DMS153 treated with DMSO at 0.1 percent for 48 hours (cell line): ENCODE results near the gene RAMP1.
"Not testable (repeated sequence)": the region's sequence is repeated elsewhere in the genome, so short reads cannot be mapped to it uniquely, and the experiment has no call there.

Experiments used
- DNase-seq: peaks from one replicate; lab custom pipeline; 2025; ENCODE audit not compliant: unreplicated experiment; lab: John Stamatoyannopoulos, UW

RAMP1 gene

DNA sequence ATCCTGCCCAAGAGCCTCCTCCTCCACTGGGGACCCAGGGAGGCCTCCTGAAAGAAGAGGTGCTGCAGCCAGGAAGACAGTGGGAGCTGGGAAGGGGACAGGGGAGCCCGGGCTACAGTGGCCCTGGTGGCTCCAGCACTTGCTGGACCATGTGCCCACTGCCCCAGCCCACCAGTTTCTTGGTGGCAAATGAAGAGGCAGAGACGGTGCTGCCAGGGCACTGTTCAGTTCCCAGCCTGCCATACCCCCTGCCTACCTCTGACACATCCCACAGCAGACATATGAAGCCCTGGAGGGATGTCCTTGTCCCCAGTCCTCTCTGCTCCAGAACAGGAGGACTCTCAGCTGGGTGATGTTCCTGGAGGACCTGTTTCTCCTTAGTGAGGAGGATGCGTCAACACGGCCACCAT, 3.7 kb downstream of the RAMP1 start:
- no peak for DNase-seq

DNA sequence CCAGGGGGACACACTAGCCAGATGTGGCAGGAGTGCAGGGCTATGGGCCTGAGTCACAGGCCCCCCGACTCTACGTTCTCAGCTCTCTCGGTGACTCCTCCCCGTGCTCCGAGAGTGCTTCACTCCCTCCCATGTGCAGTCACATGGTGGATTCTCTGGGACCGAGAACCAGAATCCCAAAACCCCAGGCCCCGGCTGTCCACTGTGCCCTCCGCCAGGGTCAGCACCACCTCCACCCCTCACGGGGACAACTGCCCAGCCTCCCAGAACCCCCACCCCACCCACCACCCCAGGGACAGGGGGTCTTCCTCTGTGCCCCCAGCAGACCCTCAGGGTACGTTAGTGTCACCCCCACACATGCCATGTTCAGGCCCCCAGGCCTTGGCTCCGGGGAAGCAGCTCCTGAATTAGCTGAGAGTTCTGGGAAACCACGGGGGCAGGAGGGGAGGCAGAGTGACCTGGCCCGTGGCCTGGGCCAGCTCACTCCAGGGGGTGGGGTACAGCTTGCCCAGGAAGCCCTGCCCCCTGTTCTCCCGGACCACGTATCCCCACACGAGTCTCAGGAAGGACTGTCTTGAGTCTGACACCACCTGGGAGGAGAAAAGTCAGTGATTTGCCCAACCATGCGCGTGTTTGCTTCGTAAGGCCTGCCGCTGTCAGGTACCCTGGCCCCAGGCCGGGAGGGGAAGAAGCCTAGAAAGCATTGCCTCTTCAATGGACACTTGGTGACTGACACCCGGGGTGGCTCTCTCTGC, 4.4 kb downstream of the RAMP1 start:
- DNase-seq: no peak

DNA sequence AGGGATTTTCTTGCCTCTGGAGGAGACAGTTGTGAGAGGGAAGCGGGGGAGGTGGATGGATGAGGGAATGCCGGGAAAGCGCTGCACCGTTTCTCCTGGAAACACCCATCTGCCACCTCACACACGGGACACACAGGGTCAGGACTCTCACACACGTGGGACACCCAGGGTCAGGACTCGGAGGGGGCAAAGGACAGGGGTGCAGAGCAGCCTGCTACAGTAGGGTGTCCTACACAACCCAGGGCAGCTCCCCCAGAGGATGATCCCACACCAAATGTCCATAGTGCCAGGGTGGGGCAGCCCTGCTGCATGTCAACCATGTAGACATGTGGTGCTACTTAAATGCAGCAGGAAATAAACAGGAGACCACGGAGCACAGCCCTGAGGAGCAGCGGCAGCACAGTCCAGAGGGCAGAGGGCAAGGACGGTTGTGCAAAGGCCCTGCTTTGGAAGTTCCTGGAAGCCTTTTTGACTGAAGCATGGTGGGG, 5.1 kb downstream of the RAMP1 start:
- DNase-seq: no peak

DNA sequence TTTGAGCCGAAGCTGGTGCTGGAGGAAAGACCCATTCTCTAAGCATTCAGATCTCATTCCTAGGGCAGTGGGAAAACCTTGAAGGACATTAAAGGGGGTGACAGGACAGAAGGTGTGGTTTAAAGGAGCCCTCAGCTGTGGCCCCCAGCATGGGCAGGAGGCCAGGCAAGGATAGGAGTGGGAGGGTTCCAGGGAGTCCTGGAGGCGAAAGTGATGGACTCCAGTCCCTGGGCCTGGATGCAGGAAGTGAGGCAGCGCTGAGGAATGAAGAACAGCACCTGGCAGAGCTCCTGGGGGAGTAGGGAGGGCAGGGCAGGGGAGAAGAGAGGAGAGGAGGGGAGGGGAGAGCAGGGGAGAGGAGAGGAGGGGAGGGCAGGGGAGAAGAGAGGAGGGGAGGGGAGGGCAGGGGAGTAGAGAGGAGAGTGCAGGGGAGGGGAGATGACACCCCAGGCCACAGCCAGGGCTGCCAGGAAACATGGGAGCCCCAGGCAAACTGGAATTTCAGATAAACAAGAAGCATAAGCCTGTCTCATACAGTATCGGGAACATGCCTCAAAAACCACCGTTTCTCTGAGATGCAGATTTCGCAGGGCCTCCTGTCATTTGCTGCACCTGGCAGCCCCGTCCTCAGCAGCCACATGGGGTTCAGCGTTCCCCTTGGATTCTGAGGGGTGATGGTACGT, 5.7 kb downstream of the RAMP1 start:
- no peak for DNase-seq

DNA sequence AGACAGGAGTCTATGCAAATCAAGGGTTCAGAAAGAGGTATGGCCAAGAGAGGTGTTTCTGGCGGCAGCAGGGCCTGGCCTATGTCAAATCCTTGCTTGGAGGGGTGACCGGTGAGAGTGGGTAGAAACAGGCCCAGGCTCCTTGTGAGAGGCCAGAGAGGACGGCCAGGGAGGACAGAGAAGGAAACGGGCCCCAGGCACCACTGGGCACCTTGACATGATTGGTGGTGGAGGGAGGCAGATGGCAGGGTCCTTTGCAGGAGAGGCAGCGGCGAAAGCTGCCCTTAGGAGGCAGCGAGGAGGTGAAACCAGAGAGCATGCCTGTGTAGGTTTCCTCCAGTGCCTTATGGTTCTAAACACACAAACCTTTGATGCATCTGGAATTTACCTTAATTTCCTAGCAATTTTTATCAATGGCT, 6.2 kb downstream of the RAMP1 start:
- no peak for DNase-seq

DNA sequence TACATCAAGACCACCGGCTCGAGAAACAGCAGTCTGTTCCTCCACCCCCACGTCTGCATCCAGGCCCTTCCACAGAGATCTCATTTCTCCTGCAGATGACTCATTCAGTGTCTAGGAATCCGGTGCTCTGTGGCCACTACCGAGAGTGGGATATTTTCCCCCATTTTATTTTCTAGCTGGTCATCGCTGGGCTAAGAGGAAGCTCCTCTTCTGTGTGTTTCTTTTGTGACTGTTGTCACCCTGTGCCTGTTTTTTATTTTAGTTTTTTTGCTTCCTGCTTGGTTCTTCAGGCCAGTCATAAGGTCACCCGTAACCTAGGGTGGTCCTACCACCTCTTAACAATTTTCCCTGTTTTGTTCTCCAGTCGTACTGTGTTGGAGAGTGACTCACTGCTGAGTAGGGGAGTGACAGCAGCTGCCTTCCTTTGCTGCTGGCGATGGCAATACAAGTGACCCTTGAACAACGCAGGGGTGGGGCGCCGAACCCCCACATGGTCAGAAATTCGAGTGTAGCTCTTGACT, 6.7 kb downstream of the RAMP1 start:
- no peak for DNase-seq

DNA sequence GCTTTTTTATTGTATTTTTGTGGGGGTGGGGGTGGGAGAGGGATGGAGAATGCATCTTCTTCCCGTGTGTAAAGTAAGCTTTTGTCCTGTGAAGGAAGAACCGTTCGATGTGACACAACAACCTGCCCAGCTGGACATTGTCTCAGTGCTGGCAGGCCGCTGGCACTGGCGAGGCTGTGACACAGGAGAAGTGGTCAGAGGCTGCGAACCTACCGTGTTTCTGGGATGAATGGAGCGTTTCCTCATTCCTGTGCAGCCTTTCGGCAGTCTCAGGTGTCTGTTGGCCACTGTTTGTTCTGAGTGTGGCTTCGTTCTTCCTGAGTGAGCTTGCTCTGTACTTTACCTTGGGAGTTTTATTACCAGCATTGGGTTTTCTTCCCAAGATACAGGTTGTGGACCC, 8.0 kb downstream of the RAMP1 start:
- no peak for DNase-seq

DNA sequence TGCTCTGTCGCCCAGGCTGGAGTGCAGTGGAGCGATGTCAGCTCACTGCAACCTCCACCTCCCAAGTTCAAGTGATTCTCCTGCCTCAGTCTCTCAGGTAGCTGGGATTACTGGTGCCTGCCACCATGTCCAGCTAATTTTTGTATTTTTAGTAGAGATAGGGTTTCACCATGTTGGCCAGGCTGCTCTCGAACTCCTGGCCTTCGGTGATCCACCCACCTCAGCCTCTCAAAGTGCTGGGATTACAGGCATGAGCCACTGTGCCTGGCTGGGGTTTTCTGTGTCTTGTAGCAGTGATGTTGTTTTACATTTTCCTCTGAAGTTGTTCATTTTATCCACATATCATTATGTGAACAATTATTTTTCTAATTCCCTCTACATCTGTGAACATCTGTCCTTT, 8.7 kb downstream of the RAMP1 start:
- not testable (repeated sequence) for DNase-seq

DNA sequence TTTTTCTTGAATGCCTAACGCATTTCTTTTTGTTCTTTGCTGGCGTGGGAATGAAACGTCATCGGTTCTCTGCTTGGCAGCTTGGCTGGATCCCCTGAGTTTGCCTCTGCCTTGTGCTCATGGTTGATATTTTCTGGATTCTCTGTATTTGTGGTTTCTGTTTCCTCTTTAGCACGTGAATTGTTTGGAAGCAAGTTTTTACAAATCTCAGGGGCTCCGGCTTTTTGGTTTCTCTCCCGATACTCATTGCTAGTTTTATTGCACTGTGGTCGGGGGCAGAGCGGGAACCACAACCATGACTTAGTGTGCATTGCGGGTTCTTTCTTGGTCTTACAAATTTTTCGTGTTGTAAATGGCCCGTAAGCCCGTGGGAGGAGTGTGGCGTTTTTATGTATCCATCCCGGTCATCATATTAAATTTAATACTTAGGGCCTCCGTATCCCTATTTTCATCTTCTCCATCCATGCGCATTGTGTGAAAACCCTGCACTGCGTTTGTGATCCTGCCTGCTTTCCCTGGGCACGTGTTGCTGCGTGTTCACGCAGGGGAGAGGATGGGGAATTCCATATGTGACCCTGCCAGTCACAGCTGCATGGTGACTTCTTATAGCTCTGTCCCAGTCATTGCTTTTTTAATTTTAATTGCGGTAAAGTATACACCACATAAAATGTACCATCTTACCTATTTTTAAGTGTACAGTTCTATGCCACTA, 9.4 kb downstream of the RAMP1 start:
- no peak for DNase-seq

DNA sequence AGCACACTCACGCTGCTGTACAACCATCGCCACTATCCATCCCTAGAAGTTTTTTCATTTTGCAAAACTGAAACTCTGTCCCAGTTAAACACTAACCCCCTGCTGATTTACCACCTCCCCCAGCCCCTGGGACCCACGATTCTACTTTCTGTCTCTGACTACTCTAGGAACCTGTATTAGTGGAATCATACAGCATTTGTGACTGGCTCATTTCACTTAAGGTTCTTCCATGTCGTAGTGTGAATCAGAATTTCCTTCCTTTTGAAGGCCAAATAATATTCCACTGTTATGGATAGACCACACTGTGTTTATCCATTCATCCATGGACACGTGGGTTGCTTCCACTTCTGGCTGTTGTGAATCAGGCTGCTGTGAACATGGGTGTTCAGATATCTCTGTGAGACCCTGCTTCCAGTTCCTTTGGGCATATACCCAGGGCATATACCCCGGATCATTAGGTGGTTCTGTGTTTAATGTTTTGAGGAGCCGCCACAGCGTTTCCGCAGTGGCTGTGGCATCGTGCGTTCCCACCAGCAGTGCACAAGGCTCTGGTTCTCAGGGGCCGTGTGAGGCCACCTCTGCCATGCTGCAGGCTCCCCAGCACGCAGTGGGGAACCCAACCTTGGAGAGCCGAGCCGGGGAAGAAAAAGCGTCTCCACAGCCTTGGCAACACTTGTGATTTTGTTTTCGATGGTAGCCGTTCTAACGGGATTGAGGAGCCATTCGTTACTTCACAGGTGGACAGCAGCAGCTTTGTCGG, 10.1 kb downstream of the RAMP1 start:
- no peak for DNase-seq

DNA sequence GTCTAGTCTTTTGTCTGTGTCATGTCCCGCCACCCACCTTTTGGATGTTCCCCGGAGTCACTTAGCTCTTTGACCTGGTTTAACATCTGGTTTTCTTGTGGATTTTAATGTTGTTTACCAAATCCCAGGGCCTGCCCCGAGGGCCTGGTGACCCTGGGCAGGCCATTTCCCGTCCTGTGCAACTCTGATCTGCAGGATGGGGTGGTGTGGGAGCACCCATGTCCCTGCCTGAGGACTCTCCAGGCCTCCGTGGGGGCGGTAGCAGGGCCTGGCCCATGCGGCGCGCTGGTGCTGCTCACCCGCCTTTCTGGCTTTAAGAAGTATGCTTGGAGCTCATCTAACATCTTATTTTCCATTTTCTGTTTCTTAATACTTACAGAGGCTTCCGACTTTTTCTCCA, 10.7 kb downstream of the RAMP1 start:
- DNase-seq: no peak

DNA sequence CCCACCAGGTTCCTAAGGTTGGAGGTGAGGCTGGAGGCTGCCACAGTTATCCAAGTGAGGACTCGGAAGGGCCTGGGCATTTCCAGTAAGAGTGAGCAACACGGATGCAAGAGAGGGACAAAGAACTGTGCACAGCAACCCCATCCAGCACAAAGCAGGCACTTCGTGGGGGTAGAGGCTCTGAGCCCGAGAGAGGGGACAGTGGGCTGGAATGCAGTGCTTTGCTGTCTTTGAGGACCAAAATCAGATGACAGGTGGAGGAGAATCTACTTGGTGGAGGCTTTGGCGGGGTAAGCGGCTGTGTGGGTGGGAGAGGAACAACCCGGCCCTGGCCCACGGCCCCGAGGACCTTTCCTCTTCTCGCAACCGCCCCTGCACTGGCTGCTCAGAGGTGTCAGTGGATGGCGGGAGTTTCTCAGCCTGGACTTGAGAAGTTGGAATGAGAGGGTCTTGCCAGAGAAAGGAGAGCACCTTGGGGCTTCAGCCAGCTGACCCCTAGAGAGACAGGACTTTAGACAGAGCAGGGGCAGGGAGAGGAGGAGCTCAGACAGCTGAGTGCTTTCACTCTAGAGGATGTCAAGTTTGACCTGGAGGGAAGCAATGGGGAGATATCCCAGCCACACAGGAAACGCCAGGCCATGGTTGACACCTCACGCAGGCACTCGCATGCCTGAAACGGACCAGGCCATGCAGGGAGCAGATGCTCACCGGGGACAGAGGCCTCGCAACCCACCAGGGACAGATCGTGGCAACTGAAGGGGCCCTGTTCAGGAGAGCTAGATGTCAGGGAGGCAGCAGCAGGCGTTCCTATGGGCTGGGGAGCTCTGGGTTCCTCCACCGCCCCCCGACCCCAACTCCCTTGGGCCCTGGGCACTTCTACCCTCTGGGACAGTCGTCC, 11.6 kb downstream of the RAMP1 start:
- DNase-seq: no peak

DNA sequence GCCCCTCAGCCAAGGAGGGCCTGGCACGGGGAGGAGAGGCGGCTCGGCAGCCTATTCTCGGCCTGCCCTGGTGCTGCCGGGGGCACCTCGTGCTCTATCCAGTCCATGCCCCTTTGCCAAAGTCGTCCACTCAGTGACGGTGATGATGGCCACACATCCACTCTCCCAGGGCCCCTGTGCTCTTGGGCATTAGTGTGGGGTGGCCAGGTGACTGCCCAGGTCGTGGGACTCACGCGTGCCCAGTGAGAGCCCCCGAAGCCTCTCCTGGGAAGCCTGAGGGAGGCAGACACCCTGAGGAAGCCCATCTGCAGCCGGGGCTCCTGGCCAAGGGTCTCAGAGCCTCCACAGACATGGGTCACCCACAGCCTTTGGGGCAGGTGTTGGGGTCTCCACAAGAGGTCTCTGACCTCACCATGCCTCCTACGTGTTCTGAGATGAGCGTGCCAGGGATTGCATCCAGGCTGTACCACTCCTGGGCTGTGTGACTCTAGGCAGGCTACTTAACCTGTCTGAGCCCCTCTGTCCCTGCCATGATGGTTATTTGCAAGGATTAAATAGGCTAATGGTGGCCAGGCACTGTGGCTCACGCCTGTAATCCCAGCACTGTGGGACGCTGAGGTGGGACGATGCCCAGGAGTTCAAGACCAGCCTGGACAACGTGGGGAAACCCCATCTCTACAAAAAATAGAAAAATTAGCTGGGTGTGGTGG, 12.9 kb downstream of the RAMP1 start:
- DNase-seq: no peak

DNA sequence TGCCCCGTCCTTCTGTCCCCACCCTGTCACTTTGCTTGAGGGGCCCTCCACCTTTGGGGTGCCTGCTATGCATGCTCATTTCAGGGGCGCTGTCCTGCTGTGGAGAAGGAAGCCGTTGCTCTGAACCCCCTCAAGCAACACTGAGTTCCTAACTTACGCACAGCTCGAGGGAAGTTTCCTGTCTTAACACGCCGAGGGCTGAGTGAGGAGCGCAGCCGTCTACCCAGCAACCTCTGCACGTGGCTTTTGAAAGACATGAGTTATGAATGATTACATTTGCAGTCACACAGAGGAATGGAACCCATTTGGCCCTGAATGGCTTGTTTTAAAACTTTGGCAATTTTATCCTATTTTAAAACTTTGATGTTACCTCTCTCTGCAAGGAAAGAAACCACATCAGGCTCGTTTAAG, 14.0 kb downstream of the RAMP1 start:
- DNase-seq: no peak

DNA sequence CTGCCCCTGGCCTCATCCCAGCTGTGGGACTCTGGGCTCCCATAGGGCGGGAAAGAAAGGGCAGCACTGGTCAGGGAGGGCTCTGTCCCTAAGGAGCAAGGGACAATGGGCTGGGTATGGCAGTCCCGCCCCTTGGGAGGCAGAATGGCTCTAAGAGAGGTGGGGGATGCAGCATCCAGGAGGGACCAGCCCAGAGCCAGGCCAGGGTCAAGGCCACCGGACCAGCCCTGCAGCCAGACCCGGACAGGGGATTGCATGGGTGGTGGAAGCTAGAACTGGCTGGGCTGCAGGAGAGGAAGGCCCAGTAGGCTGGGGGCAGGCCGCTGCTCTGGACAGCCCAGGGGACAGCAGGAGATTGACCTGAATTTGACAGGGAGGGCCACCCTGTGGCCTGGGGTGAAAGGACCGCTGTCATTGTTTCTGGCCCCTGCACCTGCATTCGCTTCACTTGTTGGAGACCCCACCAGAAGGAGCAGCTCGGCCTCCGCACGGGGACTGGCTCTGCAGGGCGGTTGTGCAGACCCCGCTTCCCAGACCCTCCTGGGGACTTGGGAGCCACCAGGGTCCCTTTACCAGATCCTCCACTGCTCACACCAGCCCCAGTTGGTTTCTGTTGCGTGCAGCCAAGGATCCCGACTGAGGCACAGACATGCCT, 14.6 kb downstream of the RAMP1 start:
- DNase-seq: no peak

DNA sequence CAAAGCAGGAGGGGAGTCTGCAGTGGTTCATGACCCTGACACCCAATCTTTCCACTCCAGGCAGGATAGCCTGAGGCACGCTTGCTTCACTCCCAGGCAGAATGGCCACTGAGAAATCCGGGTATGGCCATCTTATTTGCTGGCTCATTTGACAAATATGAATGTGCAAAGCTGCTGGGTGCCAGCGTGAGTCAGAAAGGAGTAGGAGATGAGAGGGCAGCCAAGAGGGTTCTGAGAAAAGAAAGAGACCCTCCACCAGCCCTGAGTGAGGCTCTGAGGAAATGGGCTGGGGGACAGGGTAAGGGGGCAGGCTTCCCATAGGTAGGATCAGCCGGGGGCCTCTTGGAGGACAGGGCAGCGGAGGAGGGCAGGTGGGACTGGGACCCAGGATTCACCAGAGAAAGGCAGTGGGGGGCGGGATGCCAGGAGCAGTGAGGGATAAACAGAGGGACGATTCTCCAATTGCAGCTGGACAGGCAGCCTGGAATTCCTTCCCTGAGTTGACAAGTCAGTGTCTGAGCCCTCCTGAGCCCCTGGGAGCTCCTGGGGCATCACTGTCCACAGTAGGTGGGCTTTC, 15.2 kb downstream of the RAMP1 start:
- no peak for DNase-seq

DNA sequence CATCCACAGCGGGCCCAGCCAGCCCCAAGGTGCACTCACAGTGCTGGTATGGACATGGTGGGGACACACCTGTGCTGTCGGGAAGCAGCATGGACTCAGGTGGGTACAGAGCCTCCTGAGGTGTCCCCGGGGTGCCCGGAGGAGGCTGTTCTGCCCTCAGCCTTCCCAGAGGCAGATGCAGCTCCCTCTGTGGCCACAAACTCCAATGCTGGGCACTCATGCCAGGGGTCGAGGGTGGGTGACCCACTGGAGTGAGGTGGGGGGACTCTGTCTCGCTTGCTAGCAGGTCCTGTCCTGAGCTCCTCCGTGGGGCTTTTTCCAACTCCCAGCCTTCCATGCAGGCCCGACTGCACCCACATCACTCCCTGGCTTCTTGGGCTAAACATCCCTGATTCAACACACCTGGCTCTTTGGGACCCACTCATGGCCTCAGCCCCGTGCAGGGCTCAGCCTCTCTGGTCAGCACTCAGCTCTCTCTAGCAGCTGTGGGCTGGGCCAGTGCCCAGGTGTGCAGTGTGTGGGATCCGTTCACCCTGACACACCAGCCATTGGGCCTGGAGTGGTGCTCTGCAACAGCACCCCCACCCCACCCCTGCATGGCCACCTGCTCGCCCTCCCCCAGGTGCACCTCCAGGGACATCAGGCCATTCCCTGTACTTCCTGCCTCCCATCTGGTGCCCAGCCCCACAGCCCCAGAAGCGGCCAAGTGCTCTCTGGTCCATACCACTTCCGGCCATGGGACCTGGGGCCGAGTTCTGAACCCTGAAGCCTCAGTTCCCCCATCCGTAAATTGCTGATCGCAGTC, 16.0 kb downstream of the RAMP1 start:
- no peak for DNase-seq

DNA sequence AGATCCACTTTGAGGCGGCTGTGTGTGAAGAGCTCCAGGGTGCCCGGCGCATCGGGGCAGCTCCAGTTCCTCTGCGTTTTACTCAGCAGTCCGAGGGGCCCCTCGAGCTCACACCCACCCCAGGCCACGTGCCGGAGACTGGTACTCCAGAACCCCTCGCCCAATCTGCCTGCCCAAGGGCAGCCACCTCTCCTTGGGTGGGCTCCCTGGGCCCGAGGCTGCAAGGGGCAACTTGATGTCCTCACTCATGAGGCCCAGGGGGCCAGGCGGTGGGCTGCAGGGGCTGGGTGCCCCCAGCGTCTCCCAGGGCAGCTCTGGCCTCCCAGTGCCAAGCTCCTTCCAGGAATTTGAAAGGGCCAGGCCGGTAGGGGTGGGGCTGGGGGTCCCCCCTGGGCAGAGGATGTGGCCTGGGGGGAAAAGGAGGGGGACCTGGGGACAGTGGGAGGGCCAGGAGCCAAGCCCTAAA, 16.7 kb downstream of the RAMP1 start:
- no peak for DNase-seq
